ENCODE data around the gene DACT3.

Gene DACT3

GRCh38 chr19:46665072-46665471 lies 4.1 kb upstream of the DACT3 start:
- no peak for DNase-seq

GRCh38 chr19:46661735-46662592 lies 982 bp upstream of the DACT3 start:
- peak; percentile 87 for DNase-seq

- no peak for DNase-seq
These were observed 397 bp downstream of the DACT3 start for GRCh38 chr19:46660551-46661019.

GRCh38 chr19:46660008-46660517 lies 919 bp downstream of the DACT3 start:
- peak; percentile 47 for DNase-seq

- DNase-seq = peak; percentile 62
These were observed 1.6 kb downstream of the DACT3 start for GRCh38 chr19:46659151-46660007.

GRCh38 chr19:46656541-46656940 lies 4.4 kb downstream of the DACT3 start:
- no peak for DNase-seq

GRCh38 chr19:46654621-46655152 lies 6.3 kb downstream of the DACT3 start:
- DNase-seq = no peak

GRCh38 chr19:46650445-46650844 lies 10.5 kb downstream of the DACT3 start:
- DNase-seq = no peak

GRCh38 chr19:46648961-46649960 lies 11.7 kb downstream of the DACT3 start:
- DNase-seq = no peak

GRCh38 chr19:46648060-46648960 lies 12.7 kb downstream of the DACT3 start:
- DNase-seq = no peak

GRCh38 chr19:46646402-46646801 lies 14.6 kb downstream of the DACT3 start:
- DNase-seq = no peak

GRCh38 chr19:46644720-46645119 lies 16.3 kb downstream of the DACT3 start:
- DNase-seq = no peak

- no peak for DNase-seq
These were observed 20.3 kb downstream of the DACT3 start for GRCh38 chr19:46640656-46641055.

- DNase-seq = peak; percentile 93
These were observed 21.4 kb downstream of the DACT3 start for GRCh38 chr19:46639358-46640182.

- no peak for DNase-seq
These were observed 23.8 kb downstream of the DACT3 start for GRCh38 chr19:46637224-46637623.

- no peak for DNase-seq
These were observed 24.8 kb downstream of the DACT3 start, which contains the start of gene GNG8 for GRCh38 chr19:46635920-46636761. GNG8 (minus strand) TSS chr19:46636202; CDS start chr19:46634682, 1,520 bp downstream.

- DNase-seq = no peak
These were observed 26.2 kb downstream of the DACT3 start for GRCh38 chr19:46634656-46635218.

GRCh38 chr19:46634045-46634655 lies 26.8 kb downstream of the DACT3 start:
- peak; percentile 84 for DNase-seq

Data from fibroblast of upper back skin (primary cell).